A549 treated with AZD2906 at 1 μM for 4 hours (cell line): ENCODE data around the gene TACC3. TPM values are rescaled to one million over a fixed set of nuclear protein-coding genes. Genes with fewer than 3 reads are reported as not detected.

Source experiments
- total RNA-seq: library from RNA; stranded (reverse); fragments of 200-300 nt; extraction: Qiagen RNA extraction; gene quantifications from 5 replicates; pipeline ENCODE4 v1.2.3, GENCODE V29; 2022

TACC3 gene
- total RNA-seq, result 79.1 to 90.7 TPM (median 82.3 TPM) in 5 replicates

GRCh38 chr4:1721003-1721665 is at the start of gene TACC3, which contains the start of gene TMEM129:
TACC3 (plus strand) TSS chr4:1721521; CDS start chr4:1723422, 1,901 bp downstream.
TMEM129 (minus strand) TSS chr4:1721323; CDS start chr4:1720837, 486 bp downstream.

GRCh38 chr4:1683736-1684505 is 37.4 kb upstream of the TACC3 start, which contains the start of gene FAM53A:
FAM53A (minus strand) TSS chr4:1684313; CDS start chr4:1668741, 15,572 bp downstream.

GRCh38 chr4:1712216-1713002 is 8.9 kb upstream of the TACC3 start, which contains the start of gene SLBP:
SLBP (minus strand) TSS chr4:1712319; CDS start chr4:1712188, 131 bp downstream.

GRCh38 chr4:1792832-1793495 is 71.6 kb downstream of the TACC3 start, which contains the start of gene FGFR3:
FGFR3 (plus strand) TSS chr4:1793293; CDS start chr4:1793935, 642 bp downstream.

Other genes starting within 250 kb of the TACC3 start
- 0.44 to 1.1 TPM (median 1.00 TPM) in 5 replicates for gene FAM53A, start 37.2 kb upstream of the TACC3 start, total RNA-seq
- gene SLBP, start 9.2 kb upstream of the TACC3 start, total RNA-seq, result 68.3 to 97.7 TPM (median 68.4 TPM) in 5 replicates
- 17.2 to 27.6 TPM (median 26.5 TPM) in 5 replicates for gene TMEM129, start 198 bp upstream of the TACC3 start, total RNA-seq
- gene FGFR3, start 71.8 kb downstream of the TACC3 start, total RNA-seq, result 1.2 to 2.7 TPM (median 2.1 TPM) in 5 replicates
- 25.7 to 29.5 TPM (median 27.6 TPM) in 5 replicates for gene LETM1, start 134.6 kb downstream of the TACC3 start, total RNA-seq
- gene NSD2, start 149.9 kb downstream of the TACC3 start, total RNA-seq, result 36.0 to 44.4 TPM (median 41.4 TPM) in 5 replicates